ENCODE measurements around the gene KRTAP10-11. TPM values are rescaled to one million over a fixed set of nuclear protein-coding genes. Genes with fewer than 3 reads are reported as not detected.

KRTAP10-11 gene
- total RNA-seq, 1 donor, result not detected

DNA sequence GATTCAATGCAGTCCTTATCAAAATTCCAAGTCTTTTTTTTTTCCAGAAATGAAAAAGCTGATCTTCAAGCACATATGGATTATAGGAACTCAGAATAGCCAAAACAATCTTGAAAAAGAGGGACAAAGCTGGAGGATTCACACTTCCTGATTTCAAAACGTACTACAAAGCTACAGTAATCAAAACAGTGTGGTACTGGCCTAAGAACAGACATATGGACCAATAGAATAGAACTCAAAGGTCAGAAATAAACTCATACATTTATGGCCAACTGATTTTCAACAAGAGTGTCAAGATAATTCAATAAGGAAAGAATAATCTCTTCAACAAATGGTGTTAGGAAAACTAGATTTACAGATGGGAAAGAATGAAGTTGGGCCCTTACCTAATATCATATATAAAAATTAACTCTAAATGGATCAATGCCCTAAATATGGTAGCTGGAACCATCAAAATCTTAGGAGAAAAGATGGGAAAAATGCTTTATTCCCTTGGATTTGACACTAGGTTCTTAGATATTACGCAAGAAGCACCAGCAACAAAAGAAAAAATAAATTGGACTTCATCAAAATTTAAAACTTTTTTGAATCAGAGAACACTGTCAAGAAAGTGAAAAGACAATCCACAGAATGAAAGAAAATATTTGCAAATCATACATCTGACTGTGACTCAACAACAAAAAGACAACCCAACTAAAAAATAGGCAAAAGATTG is 46.7 kb downstream of the KRTAP10-11 start:
- DNase-seq (ENCODE audit: low read depth), result no peak
- H3K4me3 ChIP-seq (ENCODE audit: low read depth, low read length), result no peak overlapping the region
- TF ChIP-seq, protein P1, sequence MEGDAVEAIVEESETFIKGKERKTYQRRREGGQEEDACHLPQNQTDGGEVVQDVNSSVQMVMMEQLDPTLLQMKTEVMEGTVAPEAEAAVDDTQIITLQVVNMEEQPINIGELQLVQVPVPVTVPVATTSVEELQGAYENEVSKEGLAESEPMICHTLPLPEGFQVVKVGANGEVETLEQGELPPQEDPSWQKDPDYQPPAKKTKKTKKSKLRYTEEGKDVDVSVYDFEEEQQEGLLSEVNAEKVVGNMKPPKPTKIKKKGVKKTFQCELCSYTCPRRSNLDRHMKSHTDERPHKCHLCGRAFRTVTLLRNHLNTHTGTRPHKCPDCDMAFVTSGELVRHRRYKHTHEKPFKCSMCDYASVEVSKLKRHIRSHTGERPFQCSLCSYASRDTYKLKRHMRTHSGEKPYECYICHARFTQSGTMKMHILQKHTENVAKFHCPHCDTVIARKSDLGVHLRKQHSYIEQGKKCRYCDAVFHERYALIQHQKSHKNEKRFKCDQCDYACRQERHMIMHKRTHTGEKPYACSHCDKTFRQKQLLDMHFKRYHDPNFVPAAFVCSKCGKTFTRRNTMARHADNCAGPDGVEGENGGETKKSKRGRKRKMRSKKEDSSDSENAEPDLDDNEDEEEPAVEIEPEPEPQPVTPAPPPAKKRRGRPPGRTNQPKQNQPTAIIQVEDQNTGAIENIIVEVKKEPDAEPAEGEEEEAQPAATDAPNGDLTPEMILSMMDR (IDR thresholded peaks at IDR 0.05; ENCODE audit: insufficient read depth, low read length), result no peak

DNA sequence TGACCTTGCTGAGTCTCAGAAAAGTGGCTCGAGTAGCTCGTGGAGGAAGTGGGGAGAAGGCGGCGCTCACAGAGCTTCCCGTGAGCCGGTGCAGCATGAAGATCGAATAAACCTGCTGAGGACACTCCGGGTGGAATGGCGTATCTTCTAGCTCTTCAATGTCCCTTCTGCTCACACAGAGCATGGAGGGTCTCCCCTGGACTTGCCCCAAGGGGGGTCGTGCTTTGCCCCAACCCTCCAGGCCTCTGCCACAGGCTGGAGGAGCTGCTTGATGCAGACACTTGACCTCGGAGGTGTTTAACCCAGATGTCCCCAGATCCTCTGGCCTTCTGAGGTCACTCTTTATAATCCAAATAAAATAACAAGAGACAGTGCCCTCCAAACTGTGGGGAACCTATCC is 48.6 kb downstream of the KRTAP10-11 start:
- no peak for DNase-seq (ENCODE audit: low read depth)
- TF ChIP-seq, protein P1 (IDR thresholded peaks at IDR 0.05; ENCODE audit: insufficient read depth, low read length), result no peak

DNA sequence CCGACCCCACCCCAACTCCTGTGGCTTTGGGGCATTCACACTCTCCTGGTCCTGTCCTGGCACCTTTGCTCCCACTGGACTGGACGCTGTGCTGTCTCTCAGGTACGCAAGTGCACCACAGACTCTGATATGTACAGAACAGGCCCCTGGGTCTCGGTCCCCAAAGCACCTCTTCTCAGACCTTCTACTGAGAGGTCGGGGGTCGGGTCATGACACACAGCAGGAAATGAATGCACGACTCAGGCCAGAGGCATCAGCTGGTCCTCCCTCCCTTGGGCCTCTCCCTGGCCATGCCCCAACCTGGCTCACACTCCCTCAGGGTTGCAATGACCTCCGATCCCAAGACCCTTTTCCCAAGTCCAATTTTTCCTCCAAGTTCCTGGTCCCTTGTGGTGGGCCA is 49.0 kb downstream of the KRTAP10-11 start:
- no peak overlapping the region for H3K4me3 ChIP-seq (ENCODE audit: low read depth, low read length)
- TF ChIP-seq, protein P1 (IDR thresholded peaks at IDR 0.05; ENCODE audit: insufficient read depth, low read length), result no peak
- DNase-seq (ENCODE audit: low read depth), result no peak

More for the DNA sequence above, 48.6 kb downstream of the KRTAP10-11 start:
- no peak overlapping the region for H3K4me3 ChIP-seq (ENCODE audit: low read depth, low read length)

DNA sequence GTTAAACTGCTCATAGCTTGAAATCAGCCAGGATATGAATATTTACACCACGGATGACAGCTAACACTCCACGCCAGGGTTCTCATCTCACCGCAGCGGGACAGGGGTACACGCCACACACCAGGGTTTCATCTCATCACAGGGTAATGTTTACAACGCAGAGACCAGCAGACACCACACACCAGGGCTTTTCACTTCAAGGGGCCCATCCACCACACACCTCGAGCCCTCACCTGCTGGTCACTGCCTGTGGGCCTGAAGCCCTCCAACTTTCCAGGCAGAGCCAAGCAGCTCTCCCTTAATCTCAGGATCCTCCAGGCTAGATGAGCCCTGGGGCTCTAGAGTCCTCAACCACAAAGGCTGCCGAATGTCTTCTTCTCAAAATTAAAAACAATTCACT is 49.4 kb downstream of the KRTAP10-11 start:
- no peak overlapping the region for H3K4me3 ChIP-seq (ENCODE audit: low read depth, low read length)
- TF ChIP-seq, protein P1 (IDR thresholded peaks at IDR 0.05; ENCODE audit: insufficient read depth, low read length), result no peak
- DNase-seq (ENCODE audit: low read depth), result no peak

DNA sequence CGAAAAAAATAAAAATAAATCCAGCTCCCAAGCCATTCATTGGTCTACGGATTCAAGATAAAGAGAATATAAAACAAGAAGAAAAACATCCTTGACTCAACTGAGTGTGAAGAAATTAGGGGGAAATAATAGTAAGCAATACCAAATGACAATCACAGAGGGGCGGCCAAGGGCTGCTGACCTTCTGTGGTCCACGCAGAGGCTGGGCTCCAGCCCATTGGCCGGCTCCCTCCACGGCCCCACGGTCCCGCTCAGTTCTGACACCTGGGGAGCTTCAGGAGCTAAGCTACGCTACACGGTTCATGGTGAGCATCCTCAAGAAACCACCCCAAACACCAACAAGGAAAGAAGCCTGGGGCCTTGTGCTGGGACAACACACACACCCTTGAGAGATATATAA is 50.4 kb downstream of the KRTAP10-11 start:
- no peak overlapping the region for H3K4me3 ChIP-seq (ENCODE audit: low read depth, low read length)
- DNase-seq (ENCODE audit: low read depth), result no peak
- TF ChIP-seq, protein P1 (IDR thresholded peaks at IDR 0.05; ENCODE audit: insufficient read depth, low read length), result no peak

Small RNAs within 50 kb of the gene (small RNA-seq; reads per million reads assigned to genes)
- not detected for gene KRTAP12-6P

Other genes starting within 250 kb of the KRTAP10-11 start
- gene LRRC3, start 190.9 kb upstream of the KRTAP10-11 start, total RNA-seq (ENCODE audit: low replicate concordance), result 0.16 and 0.45 TPM in 2 replicates
- not detected in 2 replicates for gene KRTAP10-1, start 106.2 kb upstream of the KRTAP10-11 start, total RNA-seq (ENCODE audit: low replicate concordance)
- gene KRTAP10-2, start 94.9 kb upstream of the KRTAP10-11 start, total RNA-seq (ENCODE audit: low replicate concordance), result not detected in 2 replicates
- gene KRTAP10-3, start 87.6 kb upstream of the KRTAP10-11 start, total RNA-seq (ENCODE audit: low replicate concordance), result not detected in 2 replicates
- gene KRTAP10-4, start 72.7 kb upstream of the KRTAP10-11 start, total RNA-seq (ENCODE audit: low replicate concordance), result not detected in 2 replicates
- not detected in 2 replicates for gene KRTAP10-5, start 65.8 kb upstream of the KRTAP10-11 start, total RNA-seq (ENCODE audit: low replicate concordance)
- gene KRTAP10-6, start 53.9 kb upstream of the KRTAP10-11 start, total RNA-seq (ENCODE audit: low replicate concordance), result not detected in 2 replicates
- not detected in 2 replicates for gene KRTAP10-7, start 45.8 kb upstream of the KRTAP10-11 start, total RNA-seq (ENCODE audit: low replicate concordance)
- not detected in 2 replicates for gene KRTAP10-8, start 34.3 kb upstream of the KRTAP10-11 start, total RNA-seq (ENCODE audit: low replicate concordance)
- not detected in 2 replicates for gene KRTAP10-9, start 19.3 kb upstream of the KRTAP10-11 start, total RNA-seq (ENCODE audit: low replicate concordance)
- not detected in 2 replicates for gene KRTAP10-10, start 9.1 kb upstream of the KRTAP10-11 start, total RNA-seq (ENCODE audit: low replicate concordance)
- gene KRTAP12-4, start 8.2 kb downstream of the KRTAP10-11 start, total RNA-seq (ENCODE audit: low replicate concordance), result not detected in 2 replicates
- gene KRTAP12-3, start 11.5 kb downstream of the KRTAP10-11 start, total RNA-seq (ENCODE audit: low replicate concordance), result not detected in 2 replicates
- gene KRTAP12-2, start 20.5 kb downstream of the KRTAP10-11 start, total RNA-seq (ENCODE audit: low replicate concordance), result not detected in 2 replicates
- gene KRTAP12-1, start 35.7 kb downstream of the KRTAP10-11 start, total RNA-seq (ENCODE audit: low replicate concordance), result not detected in 2 replicates
- gene KRTAP10-12, start 50.8 kb downstream of the KRTAP10-11 start, total RNA-seq (ENCODE audit: low replicate concordance), result not detected in 2 replicates
- gene TSPEAR, start 65.2 kb downstream of the KRTAP10-11 start, total RNA-seq (ENCODE audit: low replicate concordance), result 0.08 TPM in 1 of 2 replicates, not detected in the other
- 64.2 and 96.3 TPM in 2 replicates for gene UBE2G2, start 155.4 kb downstream of the KRTAP10-11 start, total RNA-seq (ENCODE audit: low replicate concordance)
- 43.2 and 130 TPM in 2 replicates for gene SUMO3, start 171.6 kb downstream of the KRTAP10-11 start, total RNA-seq (ENCODE audit: low replicate concordance)
- 226 and 233 TPM in 2 replicates for gene PTTG1IP, start 227.3 kb downstream of the KRTAP10-11 start, total RNA-seq (ENCODE audit: low replicate concordance)

Measured in fibroblast of the aortic adventitia (primary cell).